Embryonic facial prominence (tissue), 1 donor: ENCODE results near the gene GREM2.
A peak's percentile ranks its signal among the peaks of the same experiment; 100 is the strongest.

Source experiments
- DNase-seq: peaks from one replicate; pipeline ENCODE4 v3.0.0-alpha.2; 2016; ENCODE audit errors: extremely low spot score

The GREM2 gene

GRCh38 chr1:240611619-240612480 is at the start of gene GREM2:
GREM2 (minus strand) TSS chr1:240612155; CDS start chr1:240493475, 118,680 bp downstream.
- peak; percentile 21 for DNase-seq

DNA sequence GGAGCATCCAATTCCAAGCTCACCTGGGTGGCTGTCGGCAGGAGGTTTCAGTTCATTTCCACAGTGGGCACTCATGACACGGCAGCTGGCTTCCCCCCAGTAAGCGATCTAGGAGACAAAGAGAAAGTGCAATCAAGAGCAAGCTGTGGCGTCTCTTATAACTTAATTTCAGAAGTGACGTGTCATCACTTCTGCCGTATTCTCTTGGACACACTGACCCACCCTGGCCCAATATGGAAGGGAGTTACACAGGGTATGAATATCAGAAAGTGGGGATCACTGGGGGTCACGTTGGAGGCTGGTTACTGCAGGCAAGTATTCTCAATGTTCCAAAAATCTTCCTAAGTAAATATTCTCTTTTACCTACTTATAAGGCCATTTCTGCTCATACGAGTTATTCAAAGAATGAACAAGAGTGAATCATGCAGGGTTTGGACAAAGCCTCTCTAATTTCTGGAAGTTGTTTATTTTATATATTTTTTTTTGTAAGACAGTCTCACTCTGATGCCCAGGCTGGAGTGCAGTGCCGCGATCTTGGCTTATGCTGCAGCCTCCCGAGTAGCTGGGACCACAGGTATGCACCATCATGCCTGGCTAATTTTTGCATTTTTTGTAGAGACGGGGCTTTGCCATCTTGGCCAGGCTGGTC is 46.5 kb upstream of the GREM2 start:
- DNase-seq: no peak

- no peak for DNase-seq
Measured at GRCh38 chr1:240656531-240656930, 44.6 kb upstream of the GREM2 start.

GRCh38 chr1:240652961-240653409 is 41.0 kb upstream of the GREM2 start:
- DNase-seq: no peak

DNA sequence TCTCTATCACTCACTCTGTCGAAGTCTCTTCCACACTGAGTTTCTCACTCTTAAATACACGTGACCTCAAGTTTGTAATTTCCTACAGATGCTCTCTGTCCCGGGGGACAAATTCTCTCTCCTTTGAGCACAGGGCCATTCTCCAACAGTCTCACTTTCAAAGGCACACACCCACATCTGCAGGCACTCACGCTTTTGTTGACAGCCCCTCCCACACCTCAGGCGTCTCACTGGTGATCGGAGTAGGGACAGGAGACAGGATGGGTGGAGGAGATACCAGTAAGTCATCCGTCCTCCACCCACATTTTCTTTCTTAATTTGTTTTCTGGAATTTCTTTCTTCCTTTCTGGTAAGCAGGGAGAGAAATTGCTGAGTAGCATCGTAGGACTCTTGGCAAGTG is 40.6 kb upstream of the GREM2 start:
- no peak for DNase-seq

GRCh38 chr1:240650877-240651276 is 38.9 kb upstream of the GREM2 start:
- no peak for DNase-seq

DNA sequence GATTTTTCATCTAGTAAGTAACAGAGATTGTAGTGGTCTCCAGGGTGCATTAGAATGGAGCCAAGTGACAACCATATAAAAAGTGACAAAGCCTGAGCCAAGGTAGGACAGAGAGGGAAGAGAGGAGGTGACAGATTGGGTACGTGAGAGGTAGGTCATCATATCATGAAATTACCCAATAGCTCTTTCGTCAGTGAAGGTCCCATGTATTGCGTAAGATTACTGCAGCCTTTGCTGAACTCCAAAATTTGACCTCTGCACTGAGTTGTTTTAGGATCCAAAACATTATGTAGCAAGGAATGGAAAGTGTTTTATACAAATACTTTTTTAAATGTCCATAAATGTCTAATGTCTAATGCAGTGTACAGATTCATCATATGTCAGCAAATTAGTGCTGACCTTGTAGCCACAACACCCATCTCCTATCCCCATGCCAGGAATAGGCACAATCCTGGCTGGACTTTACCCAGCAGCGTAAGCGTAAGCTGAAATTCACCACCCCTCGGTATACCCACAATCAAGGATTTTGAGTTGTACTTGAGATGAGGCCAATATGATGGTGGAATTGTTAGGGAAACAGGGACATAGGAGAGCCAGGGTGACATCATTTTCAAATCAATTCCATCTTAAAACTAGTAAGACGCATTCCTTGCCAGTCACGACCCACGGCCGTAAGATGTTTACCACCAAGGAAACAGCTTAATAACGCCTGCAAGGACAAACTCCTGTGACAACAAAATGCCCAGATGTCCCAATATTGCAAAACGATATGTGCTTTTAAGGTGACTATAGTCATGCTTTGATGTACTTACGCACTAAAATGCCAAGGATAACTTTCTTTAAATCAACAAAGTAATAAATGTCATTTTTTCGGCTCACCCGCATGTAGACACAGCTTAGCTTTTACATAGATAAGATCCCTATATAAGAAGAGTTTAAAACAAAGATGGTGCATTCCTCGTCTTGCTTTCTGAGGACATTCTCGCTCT is 38.1 kb upstream of the GREM2 start:
- no peak for DNase-seq

- no peak for DNase-seq
Measured at GRCh38 chr1:240646571-240647240, 34.8 kb upstream of the GREM2 start.

- no peak for DNase-seq
Measured at GRCh38 chr1:240644732-240645131, 32.8 kb upstream of the GREM2 start.

GRCh38 chr1:240635466-240636256 is 23.7 kb upstream of the GREM2 start:
- DNase-seq: no peak

GRCh38 chr1:240630409-240630808 is 18.5 kb upstream of the GREM2 start:
- DNase-seq: no peak

- no peak for DNase-seq
Measured at GRCh38 chr1:240621249-240621648, 9.3 kb upstream of the GREM2 start.

DNA sequence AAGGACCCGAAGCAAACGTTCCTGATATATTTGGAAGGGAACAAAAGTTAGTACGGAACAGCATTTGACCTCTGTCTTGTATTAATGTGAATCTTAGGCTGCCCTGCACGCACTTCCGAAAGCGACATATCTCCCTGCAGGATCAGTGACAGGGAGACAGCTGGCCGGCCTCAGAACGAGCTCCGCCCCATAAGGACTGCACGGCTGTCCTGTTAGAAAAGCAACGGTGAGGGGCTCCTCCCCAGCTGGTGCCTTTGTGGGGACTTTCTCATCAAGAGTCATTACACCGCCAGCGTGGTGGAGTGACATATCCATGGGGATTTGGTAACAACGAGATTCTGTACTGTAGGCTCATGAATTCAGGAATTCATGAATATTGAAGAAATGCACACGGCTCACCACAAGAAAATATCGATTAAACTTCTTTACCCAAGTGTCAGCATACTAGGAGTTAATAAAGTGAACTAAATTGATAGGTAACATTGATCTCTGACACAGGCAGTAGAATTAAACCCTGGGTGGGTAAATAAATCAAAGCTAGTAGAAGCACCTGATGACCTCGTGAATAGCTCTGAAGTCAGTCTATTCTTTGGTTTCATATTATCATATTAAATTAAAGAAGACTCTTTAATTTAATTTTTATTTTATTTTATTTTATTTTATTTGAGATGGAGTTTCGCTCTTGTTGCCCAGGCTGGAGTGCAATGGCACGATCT is 8.1 kb upstream of the GREM2 start:
- DNase-seq: no peak

DNA sequence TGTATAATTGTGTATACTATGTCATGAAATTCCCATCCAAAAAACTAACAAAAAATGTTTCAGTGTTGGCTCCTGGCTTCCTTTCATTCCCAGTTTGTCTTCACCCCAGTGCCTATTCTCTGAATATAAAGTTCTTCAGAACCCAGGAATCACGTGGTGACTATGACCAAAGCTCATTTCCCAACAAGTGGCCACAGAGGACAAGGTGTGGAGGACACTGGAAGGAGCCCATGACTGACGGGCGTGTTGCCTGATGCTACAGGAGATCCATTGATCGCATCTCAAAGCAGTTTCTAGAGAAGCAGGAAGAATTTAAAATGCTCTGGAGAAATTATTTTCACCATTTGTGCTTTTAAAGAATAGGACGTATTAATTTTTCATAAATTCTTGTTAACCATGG is 7.4 kb upstream of the GREM2 start:
- no peak for DNase-seq

- no peak for DNase-seq
Measured at GRCh38 chr1:240618946-240619345, 7.0 kb upstream of the GREM2 start.

DNA sequence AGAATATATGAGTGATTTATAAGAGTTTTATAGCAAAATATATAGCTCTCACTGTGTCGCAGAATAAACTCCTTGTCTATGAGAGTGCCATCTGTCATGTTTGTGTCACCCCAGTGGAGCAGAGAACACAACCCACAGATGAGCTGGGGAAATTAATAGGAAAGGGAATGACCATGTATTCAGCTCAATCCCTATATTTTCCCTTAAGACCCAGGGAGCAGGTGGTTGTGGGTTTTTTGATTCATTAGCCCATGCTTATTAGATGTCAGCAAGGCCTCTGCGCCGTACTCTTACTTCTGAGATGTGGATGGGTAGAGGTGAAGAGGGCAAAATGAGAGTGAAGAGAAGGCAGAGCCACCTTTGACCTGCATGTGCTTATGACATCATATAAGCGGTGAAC is 4.1 kb upstream of the GREM2 start:
- DNase-seq: no peak

DNA sequence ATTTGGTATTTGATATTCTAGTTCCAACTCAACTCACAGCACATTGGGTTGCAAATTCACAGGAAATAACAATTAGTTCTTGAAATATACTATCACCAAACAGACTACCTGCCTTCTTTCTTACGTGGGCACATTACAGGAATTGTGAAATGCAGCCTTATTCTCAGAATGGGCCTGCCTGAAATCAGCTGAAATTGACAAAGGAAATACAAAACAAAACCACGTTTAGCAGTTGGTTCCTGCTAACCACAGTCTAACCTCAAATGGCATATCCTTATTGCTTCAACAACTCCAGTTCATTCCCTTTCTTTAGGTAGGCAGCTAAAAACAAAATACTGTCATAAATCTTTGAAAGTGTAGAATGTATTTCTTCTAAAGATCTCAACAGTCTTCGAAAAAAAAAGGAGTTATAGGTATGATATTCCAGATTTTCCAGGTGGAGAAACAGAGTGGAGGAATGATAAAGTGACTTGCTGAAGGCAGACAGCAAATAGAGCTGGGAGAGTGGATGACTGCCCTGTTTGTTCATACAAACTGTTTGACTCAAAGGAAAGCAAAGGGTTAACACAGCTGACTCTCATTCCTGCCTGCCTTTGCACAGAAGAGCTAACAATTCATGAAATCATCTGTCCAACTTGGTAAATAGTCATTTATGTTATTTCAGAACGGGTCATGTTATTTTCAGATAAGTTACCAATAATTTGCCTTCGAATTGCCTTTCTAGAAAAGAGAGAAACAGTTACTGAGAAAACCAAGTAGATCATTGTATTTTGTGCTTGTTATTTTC is 1.6 kb upstream of the GREM2 start:
- no peak for DNase-seq

- no peak for DNase-seq
Measured at GRCh38 chr1:240612811-240613210, 856 bp upstream of the GREM2 start.

- DNase-seq: no peak
Measured at GRCh38 chr1:240611228-240611618, 732 bp downstream of the GREM2 start.
